GM18868 (cell line): Measurements from ENCODE around the gene IGFBP2.

Experiments used
- ATAC-seq: cut with Tn5 transposase; IDR thresholded peaks from one replicate; pipeline ENCODE4 v1.9.1; 2021; ENCODE audit warnings: mild to moderate bottlenecking, moderate library complexity; ENCODE audit not compliant: unreplicated experiment

Gene IGFBP2

GRCh38 chr2:216636551-216637450 is 3.6 kb downstream of the IGFBP2 start:
- ATAC-seq = no peak

GRCh38 chr2:216637472-216637871 is 4.3 kb downstream of the IGFBP2 start:
- no peak for ATAC-seq

GRCh38 chr2:216643986-216644659 is 10.9 kb downstream of the IGFBP2 start:
- no peak for ATAC-seq

GRCh38 chr2:216644842-216645635 is 11.8 kb downstream of the IGFBP2 start:
- no peak for ATAC-seq

DNA sequence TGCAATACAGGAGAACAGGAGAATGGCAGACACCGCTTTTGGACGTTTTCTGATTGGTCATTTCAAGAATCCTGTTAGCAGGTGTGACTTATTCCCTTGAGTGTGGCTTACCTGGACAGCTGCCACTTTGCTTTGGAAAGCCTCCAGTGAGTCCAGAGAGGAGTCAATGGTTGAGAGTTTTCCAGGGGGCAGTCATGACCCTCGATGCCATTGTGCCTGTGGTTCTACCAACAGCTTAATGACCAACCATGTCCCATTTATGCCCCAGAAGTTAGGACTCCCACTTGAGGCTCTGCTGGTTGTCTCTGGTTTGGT is 12.4 kb downstream of the IGFBP2 start:
- no peak for ATAC-seq

- ATAC-seq = no peak
Observed at GRCh38 chr2:216646116-216646515, 12.9 kb downstream of the IGFBP2 start.

- ATAC-seq = no peak
Observed at GRCh38 chr2:216648105-216648504, 14.9 kb downstream of the IGFBP2 start.

GRCh38 chr2:216649574-216649973 is 16.4 kb downstream of the IGFBP2 start:
- ATAC-seq = no peak

GRCh38 chr2:216650626-216651257 is 17.5 kb downstream of the IGFBP2 start:
- no peak for ATAC-seq

GRCh38 chr2:216651351-216651881 is 18.2 kb downstream of the IGFBP2 start:
- ATAC-seq = no peak

DNA sequence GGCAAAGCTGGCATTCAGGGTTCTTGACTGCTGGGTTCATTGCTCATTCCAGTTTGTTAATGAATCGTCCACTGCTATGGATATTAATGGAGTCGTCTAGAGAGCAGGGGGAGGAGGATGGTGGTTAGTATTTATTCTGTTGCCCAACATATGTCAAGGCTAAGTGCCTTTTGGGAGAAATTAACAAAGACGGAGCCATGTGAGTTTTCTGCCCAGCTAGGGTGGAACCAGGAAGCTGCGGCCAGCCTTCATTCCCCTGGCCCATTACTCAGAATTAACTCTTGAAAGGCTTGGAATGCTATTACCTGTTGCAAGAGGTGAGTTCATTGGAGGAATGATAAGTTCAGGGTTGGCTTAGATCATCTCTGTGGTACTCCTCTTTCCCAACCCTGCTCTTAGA is 19.3 kb downstream of the IGFBP2 start:
- no peak for ATAC-seq

- no peak for ATAC-seq
Observed at GRCh38 chr2:216653093-216653799, 20.0 kb downstream of the IGFBP2 start.

- no peak for ATAC-seq
Observed at GRCh38 chr2:216653931-216654365, 20.7 kb downstream of the IGFBP2 start.

DNA sequence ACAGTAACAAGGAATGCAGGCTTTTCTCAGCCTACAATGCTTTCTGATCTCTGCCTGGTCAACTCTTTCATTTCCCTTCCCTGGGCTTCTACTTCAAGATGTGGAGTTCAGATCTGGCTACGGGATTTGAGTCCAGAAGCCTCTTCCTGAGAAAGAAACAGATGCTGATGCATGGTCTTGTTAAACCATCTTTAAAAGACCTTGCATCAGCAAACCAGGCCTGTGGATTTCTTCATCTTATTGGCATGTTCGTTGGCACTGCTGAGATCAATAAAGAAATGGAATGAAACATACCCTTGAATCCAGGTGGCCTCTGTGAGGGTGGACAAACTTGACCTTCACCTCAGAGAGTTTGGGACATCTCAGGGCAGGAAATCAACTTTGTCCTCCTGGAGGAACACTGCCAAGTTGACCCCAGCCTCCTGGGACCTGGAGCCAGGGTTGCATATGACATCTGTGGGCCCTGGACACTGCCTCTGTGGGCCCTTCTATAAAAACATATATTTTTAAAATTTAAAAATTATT is 21.4 kb downstream of the IGFBP2 start:
- no peak for ATAC-seq

DNA sequence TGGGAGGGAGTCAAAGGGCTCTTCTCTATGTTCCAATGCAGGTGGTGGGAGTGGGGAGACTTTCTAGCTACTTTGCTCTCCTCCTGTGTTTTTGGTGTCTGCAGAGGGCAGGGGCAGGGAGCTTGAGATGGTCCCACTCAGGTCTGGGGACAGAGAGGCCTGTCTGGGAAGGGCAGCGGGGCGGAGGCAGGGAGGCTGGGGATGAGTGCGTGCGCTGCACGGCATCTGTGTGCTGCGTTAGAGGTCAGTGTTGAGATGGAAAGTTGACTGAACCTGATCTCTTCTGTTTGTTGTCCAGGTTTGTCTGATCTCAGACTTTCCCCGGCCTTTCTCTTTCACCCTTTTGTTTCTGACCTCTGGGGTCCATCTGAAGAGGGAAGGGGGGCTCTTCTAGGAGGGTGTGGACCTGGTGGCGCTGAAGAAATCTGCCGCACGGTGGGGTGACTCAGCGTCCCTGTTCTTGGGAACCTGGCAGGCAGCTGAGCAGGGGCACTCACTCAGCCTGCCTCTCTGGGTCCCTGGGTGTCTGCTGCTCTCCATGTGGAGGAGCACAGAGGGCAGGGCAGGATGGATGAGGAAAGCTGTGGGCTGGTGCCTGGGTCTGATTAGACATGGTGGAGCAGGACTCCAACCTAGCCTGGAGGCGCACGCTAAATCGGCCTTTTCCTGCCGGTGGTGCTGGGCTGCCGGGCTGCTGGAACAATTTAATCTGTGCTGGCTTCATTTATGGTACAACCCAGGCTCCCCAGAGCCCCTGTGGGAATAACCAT is 24.1 kb downstream of the IGFBP2 start:
- ATAC-seq = no peak

DNA sequence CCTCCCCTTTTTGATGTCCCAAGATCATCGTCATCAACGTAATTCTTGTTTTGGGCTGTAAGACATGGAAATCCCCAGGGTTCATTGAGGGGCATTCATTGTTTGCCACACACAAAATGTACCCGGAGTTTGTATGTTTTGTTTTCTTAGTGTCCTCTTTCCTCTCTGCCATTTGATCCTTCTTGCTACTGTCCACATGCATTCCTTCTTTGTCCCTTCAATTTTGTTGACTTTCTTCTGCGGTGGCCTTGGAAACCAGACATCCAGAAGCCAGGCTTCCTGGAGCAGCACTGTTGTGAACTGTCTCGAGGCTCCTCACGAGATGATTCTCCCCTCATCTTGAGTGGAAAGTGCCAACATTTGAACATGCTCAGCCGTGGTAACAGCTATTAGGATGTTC is 24.8 kb downstream of the IGFBP2 start:
- ATAC-seq = no peak

DNA sequence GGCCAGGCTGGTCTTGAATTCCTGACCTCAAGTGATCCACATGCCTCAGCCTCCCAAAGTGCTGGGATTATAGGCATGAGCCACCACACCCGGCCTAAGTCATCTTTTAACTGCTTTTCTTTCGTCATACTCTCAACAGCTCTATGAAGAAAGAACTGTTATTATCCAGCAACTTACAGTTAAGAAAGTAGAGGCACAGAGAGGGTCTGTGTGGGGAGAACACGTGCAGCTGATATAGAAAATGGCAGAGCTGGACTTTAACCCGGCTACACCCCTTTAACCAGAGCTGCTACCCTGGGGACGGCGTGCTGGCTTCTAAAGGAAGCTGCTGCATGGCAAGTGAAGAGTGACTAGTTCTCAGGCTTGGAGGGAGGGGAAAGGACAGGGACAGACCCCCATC is 25.5 kb downstream of the IGFBP2 start:
- no peak for ATAC-seq

DNA sequence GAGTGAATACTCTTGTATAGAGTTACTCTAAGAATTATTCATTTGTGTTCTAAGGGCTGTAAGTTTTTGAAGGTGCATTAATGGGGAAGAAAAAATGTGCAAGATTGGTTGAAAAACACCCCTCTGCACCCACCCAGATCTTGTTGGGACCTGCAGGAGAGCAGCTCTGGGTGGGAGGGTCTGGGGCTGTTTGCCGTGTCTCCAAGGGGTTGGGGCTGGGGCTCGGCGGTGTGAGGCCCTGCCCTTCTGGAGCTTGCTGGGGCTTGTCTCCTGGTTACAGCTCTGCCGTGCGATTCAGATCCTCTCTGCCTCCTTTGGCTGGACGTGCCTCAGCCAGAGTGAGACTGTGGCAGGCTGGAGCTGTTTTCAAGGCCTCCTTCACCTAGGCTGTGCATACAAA is 26.1 kb downstream of the IGFBP2 start:
- ATAC-seq = no peak

DNA sequence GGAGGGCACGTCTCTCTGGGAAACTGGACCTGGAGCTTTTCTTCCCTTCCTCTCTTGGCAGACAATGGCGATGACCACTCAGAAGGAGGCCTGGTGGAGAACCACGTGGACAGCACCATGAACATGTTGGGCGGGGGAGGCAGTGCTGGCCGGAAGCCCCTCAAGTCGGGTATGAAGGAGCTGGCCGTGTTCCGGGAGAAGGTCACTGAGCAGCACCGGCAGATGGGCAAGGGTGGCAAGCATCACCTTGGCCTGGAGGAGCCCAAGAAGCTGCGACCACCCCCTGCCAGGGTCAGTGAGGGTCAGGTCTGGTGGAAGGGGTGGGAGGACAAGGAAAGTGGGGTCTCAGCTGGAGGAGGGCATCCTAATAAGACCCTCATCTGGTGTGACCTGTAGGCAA is 27.3 kb downstream of the IGFBP2 start:
- ATAC-seq = no peak
